ENCODE results near the gene CTXN1. TPM values are rescaled to one million over a fixed set of nuclear protein-coding genes. Genes with fewer than 3 reads are reported as not detected.

The CTXN1 gene
- total and polyA plus RNA-seq, 2 donors (not counting 3 experiments of a cell fraction or from before 2014, with no cell fraction given): 16.0 to 27.6 TPM

DNA sequence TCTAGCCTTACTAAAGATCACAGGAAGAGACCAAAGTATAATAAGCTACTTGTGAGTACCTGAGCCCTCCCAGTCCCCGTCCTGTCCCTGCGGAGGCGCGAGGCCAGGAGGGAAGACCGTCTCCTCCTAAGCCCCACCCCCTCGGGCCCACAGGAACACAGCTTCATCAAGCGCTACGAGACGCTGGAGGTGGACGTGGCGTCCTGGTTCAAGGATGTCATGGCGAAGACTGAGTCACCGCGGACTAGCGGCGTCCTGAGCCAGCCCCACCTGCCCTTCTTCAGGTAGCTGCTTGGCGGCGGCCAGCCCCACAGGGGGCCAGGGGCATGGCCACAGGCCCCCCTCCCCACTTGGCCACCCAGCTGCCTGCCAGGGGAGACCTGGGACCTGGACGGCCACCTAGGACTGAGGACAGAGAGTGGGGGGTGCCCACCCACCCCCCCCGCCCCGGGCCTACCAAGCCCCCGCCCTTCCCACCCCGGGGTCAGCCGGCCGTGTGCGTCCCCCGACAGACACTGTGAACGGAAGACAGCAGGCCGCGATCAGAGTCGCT lies 13.7 kb downstream of the CTXN1 start:
- peaks cover 3% of the 10 kb centered on the region for H3K79me2 ChIP-seq (ENCODE audit: control insufficient read depth, insufficient read depth, low read length)
- intact Hi-C loops (cut with micrococcal nuclease) (no loop called here), dilution Hi-C loops (cut with MboI; ENCODE audit: extremely low pct_ligation_motif_present, low sequenced_read_pairs) (no loop called here)
- DNase-seq (ENCODE audit: low read depth, low spot score): no peak
- no peak overlapping the region for H2AFZ ChIP-seq (ENCODE audit: low read depth, low read length)
- POLR2A ChIA-PET: interaction anchor here (0.9 kb wide), 2 partner anchors 8 to 9 kb away, joined by 3 to 5 read pairs; partner anchors contain the start of genes MAP2K7 and SNAPC2
- no peak overlapping the region for H3K9ac ChIP-seq (replicated peaks; ENCODE audit: extremely low read depth, insufficient read depth, low read length)
- H3K9me1 ChIP-seq (replicated peaks; ENCODE audit: control insufficient read depth, extremely low read depth, insufficient read depth, low read length): no peaks in the 10 kb centered on the region
- peaks cover 12 to 17% of the 10 kb centered on the region in 2 experiments for H3K27me3 ChIP-seq (ENCODE audit: control insufficient read depth in 2 of 2, insufficient read depth in 2 of 2, low read length in 2 of 2)
- CTCF ChIA-PET: interaction anchor here (0.8 to 1.3 kb wide), 2 partner anchors 8 to 43 kb away, joined by 3 to 7 read pairs; partner anchors contain the start of gene SNAPC2
- H3K4me3 ChIP-seq (replicated peaks in 1 of 3; ENCODE audit: insufficient read depth in 1 of 3, low read depth in 1 of 3, low read length in 3 of 3): no peak overlapping the region
- BruUV-seq (replicated peaks): no TSS peak
- H3K4me1 ChIP-seq (ENCODE audit: control insufficient read depth, extremely low read depth, insufficient read depth, low read length): peaks cover 2% of the 10 kb centered on the region
- no peak overlapping the region for H3K4me2 ChIP-seq (ENCODE audit: insufficient read depth, low read length)
- H3K27ac ChIP-seq (ENCODE audit: insufficient read depth, low read depth, low read length): no peak overlapping the region
- no peaks in the 10 kb centered on the region for H3K9me3 ChIP-seq (replicated peaks; ENCODE audit: control insufficient read depth, insufficient read depth, low read length)
- no peak for FAIRE-seq
- no peaks in the 10 kb centered on the region for H4K20me1 ChIP-seq (replicated peaks; ENCODE audit: control insufficient read depth, extremely low read depth, insufficient read depth, low read length)
- H3K36me3 ChIP-seq (ENCODE audit: control insufficient read depth in 2 of 2, extremely low read depth in 1 of 2, insufficient read depth in 2 of 2, low read length in 2 of 2): peaks cover 0 to 23% of the 10 kb centered on the region in 2 experiments
- TF ChIP-seq EZH2 (IDR thresholded peaks at IDR 0.05; ENCODE audit: borderline replicate concordance, low read depth, low read length, severe bottlenecking) (no peak), POLR2A (IDR thresholded peaks at IDR 0.05; ENCODE audit: low read depth, low read length) (no peak), GATA2 (IDR thresholded peaks at IDR 0.05; ENCODE audit: insufficient read depth, insufficient read length, low read depth, low read length) (no peak)

DNA sequence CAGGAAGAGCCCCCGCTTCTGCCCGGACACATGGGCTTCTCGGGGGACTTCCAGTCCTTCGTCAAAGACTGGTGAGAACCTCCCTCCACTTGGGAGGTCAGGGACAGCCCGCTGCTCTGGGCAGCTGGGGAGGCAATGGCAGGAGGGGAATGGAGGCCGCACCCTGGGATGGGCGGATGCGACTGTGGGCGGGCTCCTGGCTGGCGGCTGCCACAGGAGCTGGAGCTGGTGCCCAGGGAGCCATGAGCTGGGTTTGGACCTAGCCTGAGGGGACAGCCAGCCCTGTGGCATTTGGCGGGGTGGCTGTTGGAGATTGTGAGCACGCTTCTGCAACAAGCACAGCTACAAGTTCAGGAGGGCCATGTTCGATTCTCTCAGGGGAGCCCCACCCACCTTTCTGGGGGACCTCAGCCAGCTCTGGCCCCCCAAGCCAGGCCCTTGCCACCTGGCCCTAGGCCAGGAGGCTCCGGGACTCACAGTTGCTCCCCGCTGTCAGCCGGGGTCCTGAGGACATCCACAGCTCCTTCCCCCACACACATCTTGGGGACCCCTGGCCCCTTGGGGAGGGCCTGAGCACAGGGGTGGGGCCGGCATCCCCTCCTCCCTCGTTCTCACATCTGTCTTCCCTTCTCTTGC lies 14.3 kb downstream of the CTXN1 start:
- Histone ChIP-seq H3K27me3 (ENCODE audit: control insufficient read depth in 2 of 2, insufficient read depth in 2 of 2, low read length in 2 of 2) (peaks cover 9 to 11% of the 10 kb centered on the region in 2 experiments), H3K27ac (ENCODE audit: insufficient read depth, low read depth, low read length) (no peak overlapping the region), H3K4me2 (ENCODE audit: insufficient read depth, low read length) (no peak overlapping the region), H3K79me2 (ENCODE audit: control insufficient read depth, insufficient read depth, low read length) (peaks cover 5% of the 10 kb centered on the region), H2AFZ (ENCODE audit: low read depth, low read length) (no peak overlapping the region), H3K9me3 (replicated peaks; ENCODE audit: control insufficient read depth, insufficient read depth, low read length) (no peaks in the 10 kb centered on the region), H3K9ac (replicated peaks; ENCODE audit: extremely low read depth, insufficient read depth, low read length) (no peak overlapping the region), H3K36me3 (ENCODE audit: control insufficient read depth in 2 of 2, extremely low read depth in 1 of 2, insufficient read depth in 2 of 2, low read length in 2 of 2) (peaks cover 0 to 23% of the 10 kb centered on the region in 2 experiments), H4K20me1 (replicated peaks; ENCODE audit: control insufficient read depth, extremely low read depth, insufficient read depth, low read length) (no peaks in the 10 kb centered on the region), H3K4me3 (replicated peaks in 1 of 3; ENCODE audit: insufficient read depth in 1 of 3, low read depth in 1 of 3, low read length in 3 of 3) (no peak overlapping the region), H3K4me1 (ENCODE audit: control insufficient read depth, extremely low read depth, insufficient read depth, low read length) (no peaks in the 10 kb centered on the region), H3K9me1 (replicated peaks; ENCODE audit: control insufficient read depth, extremely low read depth, insufficient read depth, low read length) (no peaks in the 10 kb centered on the region)
- BruUV-seq (replicated peaks): no TSS peak
- intact Hi-C loops (cut with micrococcal nuclease) (no loop called here), dilution Hi-C loops (cut with MboI; ENCODE audit: extremely low pct_ligation_motif_present, low sequenced_read_pairs) (no loop called here)
- DNase-seq (ENCODE audit: low read depth, low spot score): no peak
- POLR2A ChIA-PET: interaction anchor here (0.9 kb wide), 2 partner anchors 8 kb away, joined by 3 to 5 read pairs; partner anchors contain the start of genes MAP2K7 and SNAPC2
- FAIRE-seq: no peak
- CTCF ChIA-PET: interaction anchor here (0.8 to 1.3 kb wide), 2 partner anchors 9 to 42 kb away, joined by 3 to 7 read pairs; partner anchors contain the start of gene SNAPC2
- TF ChIP-seq POLR2AphosphoS5 (IDR thresholded peaks at IDR 0.05; ENCODE audit: insufficient read depth, low read depth, low read length): no peak
